Measurements from ENCODE around the gene FAM210A.

The FAM210A gene

DNA sequence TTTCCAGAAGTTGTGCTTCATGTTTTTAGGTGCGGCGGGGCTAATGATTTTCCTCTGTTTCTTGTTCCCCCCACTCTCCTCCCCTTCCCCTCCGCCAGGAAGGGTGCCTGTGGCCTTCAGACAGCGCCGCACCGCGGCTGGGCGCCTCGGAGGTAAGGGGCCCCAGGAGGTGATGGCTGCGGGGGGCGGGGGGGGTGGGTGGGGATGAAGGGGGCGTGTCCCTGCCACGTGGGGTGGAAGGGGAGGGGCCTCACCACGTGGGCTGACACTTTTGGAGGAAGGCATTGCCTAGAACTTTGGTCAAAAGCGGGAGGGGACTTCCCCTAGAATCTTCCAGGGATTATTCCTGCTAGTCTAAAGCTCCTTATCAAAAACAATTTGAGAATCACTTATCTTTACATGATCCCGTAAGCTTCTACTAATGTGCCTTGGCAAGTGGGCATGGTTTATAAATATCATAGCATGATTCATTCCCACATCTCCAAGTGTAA lies 83.1 kb downstream of the FAM210A start:
- DNase-seq = no peak

DNA sequence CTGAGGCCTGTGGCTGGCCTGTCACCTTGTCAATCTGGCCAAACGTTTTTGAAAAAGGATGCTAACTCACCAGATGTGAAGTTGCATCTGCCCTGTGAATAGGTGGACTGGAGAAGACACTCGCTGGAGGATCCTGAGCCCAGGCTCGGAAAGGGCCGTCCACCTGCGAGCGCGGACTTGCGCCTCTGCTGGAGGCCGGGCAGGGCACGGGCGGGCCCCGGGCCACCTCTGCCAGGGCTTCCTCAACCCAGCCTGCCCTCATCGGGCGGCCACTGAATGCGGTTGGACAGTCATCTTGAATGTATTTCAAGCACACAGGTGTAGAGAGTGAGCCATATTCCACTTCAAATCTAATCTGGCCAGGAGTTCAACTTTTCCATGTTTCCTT lies 83.9 kb downstream of the FAM210A start:
- no peak for DNase-seq

DNA sequence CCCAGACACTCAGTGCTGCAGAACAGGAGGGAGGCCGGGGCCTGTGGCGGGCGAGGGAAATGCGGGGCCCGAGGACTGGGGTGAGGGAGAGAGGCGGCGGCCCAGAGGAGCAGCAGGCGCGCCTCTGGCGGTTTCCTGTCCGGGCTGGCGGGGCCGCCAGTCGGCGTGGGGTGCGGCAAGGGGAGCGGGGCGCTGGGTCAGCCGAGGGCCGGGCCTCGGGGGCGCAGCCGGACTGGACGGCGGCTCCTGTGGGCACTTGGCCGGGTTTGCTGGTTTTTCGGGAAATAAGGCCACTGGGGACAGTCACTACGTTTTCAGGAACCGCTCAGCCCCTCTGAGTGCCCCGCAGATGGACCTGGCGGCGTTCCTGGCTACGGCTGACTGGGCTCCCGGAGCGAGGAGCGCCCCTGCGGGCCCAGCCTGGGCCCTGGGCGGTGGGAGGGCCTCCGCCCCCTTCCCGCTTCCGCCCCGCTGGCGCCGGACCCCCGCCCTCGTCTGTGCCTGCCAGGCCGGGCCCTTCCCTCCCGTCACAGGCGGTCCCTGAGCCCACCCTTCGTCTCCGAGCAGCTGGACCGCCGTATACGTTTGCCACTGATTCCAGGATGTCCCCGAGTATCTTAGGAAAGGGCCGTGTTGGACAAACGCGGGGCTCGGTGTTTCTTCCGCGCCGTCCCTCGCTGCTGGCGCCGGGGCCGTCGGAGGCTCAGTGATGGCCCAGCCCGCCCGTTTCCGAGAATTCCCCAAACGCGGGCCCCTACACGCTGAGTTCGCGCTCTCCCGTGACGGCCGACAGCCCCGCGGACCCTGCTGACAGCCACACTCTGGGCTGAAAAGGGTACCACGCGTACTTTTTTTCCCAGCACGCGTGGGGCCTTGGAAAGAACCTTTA lies 84.6 kb downstream of the FAM210A start:
- DNase-seq = no peak

DNA sequence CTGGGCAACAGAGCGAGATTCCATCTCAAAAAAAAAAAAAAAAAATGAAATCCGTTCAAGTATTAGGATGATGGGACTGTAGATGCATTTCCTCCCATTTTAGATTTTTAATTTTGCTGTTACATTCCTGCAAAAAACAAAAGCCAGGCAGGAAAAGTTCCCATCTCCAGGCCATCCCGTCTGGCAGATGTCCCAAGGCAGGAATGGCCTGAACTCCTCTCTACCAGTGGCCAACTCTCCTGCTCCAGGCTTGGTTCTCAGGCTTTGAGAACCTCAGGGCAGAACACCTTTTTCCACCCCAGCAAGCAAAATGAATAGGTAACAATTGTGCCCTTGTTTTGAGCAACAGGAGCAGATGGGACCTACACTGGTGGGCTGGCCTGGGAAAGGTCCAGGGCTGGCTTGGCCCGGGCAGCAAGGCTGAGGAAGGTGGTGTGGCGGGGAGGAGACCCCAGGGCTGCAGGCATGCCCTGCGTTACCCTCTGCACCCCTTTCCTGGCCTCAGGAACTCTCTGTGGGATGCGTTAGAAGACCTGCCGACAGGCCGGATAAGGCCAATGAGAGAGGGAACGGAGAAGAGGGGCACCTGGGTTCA lies 86.0 kb downstream of the FAM210A start:
- DNase-seq = no peak

DNA sequence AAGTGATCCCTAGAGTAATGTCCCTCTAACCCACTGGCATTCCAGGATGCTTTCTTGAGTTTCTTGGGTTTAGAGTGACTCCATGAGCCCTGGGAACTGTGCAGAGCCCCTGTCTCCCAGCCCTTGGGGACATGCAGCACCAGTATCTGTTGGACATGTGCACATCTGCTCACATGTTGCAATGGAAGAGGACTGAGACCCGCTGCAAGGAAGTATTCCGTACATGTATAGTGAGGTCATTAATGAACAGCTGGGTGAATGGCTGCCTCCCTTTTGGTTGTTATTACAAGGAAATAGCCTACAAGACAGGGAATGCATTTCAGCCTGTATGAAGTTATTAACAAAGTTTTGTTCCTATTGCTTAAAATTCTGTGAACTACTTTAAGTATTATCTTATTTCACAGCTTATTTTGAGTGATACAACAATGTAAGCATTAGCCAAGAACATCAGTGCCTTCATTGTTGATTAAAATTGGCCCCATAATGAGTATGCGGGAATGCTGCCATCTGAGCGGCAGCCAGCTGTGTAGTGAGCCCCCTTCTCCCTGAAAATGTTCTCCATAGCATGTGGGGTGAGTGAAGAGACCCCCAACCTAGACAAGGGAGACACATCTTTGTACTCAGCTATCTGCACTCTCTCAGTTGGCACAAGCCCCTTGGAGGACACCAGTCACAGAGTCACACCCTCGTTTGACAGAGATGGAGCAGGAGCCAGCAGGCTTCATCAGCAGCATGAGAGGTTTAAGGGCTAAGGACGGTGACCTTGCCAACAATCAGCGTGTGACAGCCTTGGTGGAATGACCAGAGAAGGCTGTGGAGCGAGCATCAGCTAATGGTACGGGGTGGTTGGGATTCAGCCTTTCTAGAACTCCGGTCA lies 87.4 kb downstream of the FAM210A start:
- no peak for DNase-seq

DNA sequence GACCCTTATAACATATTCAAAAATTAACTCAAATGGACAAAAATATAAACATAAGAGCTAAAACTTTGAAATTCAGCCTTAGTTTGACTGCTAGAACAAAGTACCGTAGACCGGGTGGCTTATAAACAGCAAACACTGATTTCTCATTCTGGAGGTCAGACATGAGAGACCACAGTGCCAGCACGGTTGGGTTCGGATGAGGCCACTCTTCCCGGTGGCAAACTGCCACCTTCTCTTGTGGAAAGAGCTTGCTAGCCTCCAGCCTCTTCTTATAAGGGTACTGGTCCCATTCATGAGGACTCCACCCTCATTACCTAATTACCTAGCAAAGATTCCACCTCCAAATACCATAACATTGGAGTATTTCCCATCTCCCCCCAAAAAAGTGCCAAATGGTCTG lies 91.3 kb downstream of the FAM210A start:
- DNase-seq = no peak

DNA sequence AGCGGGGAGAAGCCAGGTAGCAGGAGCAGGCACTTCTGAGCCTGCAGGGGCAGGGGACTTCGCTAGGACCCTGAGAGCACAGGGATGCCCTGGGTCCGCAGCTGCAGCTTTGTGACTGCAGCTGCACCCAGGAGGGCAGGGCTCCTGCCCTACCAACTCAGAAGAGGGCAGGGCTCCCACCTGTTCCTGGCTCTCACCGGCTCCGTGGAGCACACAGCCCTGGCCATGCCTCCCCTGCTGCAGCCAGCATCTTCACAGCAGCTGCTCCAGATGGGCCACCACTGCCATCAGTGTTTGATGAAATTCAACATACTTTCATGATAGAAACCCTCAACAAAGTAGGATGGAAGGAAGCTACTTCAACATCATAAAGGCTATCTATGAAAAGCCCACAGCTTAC lies 92.7 kb downstream of the FAM210A start:
- no peak for DNase-seq

DNA sequence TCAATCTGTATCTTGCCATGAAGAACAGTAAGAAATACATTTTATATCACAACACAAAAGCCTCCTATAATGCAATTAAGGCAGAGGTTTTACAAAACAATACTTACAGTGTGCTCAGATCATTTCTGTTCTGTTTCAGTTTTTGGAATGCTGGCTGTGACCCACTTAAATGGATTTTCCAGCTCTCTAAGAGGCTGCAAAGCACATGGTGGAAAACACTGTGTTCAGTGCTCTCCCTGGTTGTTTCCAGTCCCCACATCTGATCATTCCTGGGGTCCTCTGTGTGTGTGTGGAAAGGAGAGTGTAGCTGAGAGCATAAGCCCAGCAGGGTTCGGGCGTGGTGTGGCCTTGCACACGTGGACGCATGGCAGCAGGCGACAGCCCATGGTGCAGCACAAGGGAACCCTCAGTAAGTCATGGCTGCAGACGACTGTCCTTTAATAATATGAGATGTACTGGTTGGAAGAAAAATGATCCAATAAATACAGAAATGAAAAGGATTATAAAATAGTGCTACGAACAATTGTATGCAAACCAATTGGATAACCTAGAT lies 95.6 kb downstream of the FAM210A start:
- DNase-seq = no peak

DNA sequence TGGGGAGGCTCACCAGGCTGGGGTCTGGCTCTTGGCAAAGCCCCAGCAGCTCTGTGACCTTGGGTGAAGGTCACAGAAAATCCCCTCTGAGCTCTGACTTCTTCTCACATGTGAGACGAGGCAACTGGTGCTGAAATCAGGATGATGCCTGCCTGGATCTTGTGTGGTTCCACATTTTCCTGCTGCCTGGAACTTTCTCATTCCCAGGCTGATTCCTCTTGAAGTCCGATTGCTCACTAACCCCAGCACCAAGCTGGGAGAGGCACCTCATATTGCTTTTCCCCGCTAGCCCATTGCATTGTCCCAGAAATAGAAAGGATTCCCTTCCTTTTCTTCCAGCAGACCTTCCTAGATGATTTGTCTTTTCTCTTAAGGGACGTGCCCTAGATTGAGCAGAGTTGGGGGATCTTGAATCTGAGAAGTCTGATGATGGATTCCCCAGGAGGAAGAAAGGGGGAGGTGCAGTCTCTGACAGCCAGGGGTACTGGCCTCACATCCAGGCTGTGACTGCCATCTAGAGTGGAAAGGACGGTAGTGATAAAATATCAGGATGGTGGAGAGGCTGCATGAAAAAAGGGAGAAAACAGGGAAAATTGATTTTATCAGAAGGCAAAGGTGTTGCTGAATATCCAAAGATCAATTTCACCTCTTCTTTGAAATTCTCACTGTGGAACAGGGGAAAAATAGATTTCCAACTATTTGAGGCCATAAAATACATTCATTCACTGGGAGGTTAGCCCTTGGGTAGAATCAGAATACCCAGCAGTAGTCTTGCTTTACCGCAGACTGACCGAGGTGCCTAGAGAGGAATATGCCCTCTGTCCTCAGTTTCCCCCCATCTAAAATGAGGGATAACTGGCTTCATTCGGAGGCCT lies 96.3 kb downstream of the FAM210A start:
- DNase-seq = peak; percentile 6

DNA sequence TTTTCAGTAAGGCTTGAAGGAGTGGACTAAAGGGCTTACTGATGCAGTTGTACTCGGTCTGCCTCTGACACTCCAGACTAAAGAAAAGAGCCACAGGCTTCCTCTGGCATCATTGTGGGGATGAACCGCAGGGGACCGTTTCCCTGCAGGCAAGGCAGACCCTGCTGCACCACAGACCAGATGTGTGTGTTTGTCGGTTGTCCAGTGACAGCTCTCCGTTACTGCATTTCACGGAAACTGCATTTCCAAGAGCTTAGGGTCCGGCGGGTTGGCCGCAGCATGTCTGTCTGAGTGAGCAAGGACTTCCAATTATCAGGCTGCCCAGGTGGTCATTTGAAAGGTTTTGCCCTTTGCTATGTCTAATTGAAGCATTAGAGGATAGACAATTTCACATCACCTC lies 98.1 kb downstream of the FAM210A start:
- no peak for DNase-seq

DNA sequence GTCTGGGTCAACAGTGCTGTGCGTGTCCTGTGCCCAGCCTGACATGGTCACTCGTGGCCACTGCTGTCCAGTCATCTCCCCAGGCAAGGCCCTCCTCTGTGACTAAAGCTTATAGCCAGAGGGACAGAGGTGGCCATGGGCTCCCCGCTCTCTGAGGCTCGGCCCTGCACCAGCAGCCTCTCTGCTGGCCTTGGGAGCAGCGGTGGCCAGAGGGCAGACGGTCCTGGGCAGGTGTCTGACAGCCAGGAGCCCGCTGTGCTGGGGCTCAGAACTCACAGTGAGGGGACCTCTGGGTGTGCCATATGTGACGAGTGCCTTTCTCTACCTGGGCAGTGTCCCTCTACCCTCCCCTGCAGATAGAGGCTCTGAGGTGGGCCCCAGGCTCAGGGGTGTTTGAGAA lies 98.7 kb downstream of the FAM210A start:
- no peak for DNase-seq

DNA sequence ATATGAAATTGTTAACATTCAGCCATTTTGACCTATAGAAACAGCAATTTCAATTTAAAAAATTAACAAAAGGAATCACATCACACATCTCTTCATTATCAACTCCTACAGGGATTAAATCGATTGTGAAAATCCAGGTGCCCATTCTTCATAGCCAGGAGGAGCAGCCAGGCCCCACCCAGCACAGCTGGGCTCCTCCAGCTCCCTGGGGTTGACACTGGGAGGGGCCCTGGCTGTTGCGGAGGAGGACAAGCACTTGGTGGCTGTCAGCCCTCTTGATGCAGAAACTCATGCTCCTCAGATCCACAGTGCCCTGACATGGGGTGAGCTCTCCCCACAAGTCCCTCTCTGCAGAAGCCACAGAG lies 99.8 kb downstream of the FAM210A start:
- no peak for DNase-seq

DNA sequence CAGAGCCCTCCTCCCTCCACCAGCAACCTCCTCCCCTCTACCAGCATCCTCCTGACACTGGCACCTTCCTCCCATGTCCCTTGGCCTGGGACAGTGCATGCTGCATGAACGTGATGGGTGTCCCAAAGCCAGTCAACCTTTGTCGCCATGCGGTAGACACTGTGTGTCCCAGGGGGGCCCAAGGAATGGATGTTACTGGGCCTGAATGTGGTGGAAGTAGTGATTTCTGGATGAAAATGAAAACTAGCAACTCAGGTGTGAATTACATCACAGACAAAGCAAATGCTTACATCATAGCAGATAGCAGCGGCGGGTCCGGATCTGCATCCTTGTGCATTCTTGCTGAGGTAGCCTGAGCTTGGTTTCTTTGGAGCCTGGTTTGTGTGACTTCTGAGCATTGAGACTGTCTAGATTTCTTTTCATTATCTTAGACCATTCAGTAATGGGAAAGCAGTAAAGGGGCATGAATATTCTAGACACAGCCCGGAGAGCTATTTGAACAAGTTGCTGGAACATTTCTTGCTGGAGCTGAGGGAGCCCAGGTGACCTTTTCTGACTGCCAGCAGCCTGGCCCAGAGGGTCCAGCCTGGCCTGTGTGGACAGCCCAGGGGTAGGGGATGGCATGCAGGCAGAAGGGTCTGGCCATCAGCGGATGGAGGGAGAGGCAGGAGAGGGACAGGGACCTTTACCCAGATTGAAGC lies 100.4 kb downstream of the FAM210A start:
- no peak for DNase-seq

DNA sequence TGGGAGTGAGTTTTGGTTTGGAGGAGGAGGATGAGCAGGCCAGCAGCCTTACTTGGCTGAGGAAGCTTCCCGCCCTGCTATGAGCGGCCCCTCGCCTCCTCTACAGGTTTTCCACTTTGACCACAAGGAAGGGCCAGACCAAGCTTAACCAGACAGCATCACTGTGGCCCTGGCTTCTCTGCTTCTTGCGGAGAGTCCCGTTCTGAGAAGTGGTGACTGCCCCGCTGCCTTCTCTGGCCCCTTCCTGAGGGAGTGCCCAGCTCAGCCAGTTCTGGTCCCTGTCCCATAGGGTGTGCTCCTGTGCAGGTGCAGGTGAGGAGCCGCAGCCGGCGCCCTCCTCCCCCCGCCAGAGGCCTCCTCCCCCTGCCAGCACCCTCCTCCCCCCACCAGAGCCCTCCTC lies 101.0 kb downstream of the FAM210A start:
- no peak for DNase-seq

DNA sequence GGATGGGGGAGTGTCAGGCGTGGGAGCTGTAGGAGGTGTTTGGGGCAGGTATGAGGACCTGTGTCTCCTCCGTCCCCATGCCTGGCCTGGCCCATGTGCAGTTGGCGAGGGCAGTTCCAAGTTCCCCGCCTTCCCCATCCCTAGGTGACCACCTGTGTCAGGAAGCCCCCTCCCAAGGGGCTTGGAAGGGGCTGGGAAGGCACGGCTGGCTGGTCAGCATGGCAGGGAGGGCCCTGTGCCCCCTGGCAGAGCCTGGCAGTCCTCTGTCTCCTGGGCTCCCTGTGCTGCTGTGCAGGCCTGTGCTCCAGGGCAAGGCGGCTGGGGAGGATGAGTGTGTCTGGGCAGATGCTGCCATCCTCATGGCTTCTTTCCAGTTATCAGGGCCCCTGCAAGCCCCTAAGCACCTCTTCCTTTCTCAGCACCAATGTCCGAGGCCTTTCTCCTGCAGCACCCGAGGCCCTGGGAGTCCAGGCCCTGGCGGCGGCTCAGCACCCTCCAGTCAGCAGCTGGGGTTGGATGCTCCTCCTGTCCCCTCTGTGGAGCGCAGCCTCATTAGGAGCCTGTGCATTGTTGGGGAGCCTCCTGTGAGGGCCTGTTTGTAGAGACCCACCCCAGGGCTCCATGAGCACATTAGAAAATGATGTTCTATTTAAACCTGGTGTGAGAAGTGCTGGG lies 101.7 kb downstream of the FAM210A start:
- DNase-seq = no peak

DNA sequence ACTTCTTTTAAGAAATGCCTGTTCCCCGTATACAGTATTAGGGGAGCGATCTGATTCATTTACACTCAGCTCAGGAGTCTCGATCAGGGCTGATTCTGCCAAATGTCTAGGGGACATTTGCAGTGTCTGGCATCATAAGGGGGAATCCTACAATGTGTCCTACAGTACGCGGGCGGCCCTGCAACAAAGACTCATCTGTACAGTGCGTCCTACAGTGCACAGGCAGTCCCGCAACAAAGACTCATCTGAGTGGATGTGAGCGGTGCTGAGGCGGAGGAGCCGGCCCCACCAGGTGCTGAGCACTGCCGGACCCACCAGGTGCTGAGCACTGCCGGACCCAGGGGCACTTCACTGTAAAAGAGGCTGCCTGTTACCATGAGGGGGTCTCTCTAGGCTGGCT lies 102.5 kb downstream of the FAM210A start:
- no peak for DNase-seq

DNA sequence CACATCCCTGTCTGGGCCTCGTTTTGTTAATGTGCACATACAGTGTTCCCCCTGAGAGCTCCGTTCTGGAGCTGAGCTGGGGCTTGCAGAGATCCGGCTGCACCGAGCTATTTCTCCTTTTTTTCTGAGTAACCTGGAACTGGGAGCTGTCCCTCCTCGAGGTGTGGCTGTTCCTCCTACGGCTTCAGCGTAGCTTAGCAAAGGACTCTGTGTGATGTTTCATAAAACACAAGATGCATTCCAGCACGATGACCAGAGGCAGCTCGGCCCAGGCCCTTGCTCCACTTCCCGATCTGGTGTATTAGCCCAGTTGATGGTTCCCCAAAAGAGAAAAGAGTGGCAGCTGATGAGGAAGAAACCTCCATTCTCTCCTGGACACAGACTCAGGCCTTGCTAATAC lies 103.0 kb downstream of the FAM210A start:
- no peak for DNase-seq

DNA sequence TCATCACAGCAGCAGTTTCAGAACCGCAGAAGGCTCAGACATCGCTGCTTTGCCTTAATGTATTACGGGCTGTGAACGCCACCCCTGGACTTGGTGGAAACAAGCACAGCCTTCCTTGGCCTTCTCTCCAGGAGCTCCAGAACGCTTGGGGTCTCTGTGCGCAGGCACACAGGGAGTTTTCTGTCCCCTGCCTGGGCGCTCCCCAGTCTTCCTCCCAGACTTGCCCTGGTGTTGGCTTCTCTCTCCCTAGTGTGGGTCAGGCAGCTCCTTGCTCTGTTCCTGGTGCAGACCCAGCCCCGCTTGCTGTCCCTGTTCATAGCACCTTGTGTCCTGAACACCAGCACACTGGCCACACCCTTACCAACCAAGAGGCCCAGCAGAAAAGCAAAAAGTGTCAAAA lies 103.6 kb downstream of the FAM210A start:
- no peak for DNase-seq

DNA sequence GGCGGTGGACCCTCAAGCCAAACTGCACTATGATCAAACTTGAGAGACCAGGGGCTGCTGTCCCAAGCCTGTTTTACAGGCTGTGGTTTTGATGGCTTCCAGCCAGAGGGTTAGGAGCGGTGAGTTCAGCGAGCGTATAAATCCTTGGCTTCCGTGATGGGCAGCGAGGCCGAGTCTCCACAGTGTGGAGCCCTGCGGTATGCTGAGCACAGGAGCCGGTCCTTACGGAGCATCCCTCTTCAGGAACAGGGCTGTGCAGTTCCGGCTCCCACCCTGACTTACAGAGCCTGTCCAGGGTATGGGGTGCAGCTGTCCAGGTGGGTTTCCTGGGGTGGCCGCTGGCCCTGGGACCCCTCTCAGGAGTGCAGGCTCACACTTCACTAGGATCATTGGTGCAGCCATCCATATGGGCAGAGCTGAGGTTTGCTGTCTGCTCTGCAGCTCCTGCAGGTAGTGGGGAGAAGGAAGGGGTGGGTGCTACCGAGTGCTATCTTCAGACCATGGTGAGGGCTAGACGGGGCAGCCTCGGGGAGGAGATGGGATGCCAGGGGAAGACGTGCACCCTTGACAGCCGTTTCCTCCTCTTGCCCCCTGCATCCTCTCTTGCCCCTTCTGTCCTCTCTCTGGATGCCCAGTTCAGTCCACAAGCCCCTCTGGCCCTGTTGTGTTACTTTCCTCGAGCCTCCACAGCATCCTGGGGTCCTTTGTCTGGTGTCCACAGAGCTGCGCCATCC lies 104.3 kb downstream of the FAM210A start:
- no peak for DNase-seq

DNA sequence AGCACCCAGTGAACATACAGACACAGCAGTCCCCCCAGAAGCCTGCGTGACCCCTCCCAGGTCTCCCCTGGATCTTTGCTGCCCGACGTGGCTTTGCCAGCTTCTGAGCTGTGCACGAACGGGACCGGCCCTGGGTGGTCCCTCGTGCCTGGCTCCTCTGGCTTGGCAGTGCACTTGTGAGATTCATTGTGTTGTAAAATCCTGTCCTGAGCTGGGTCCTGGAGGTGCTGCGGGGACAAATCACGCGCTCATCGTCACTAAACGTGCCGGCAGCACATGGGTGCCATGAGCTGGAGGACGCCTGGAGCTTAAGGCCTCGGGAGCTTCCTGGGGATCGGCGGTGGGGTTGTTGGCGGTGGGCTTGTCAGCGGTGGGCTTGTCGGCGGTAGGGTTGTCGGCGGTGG lies 104.9 kb downstream of the FAM210A start:
- no peak for DNase-seq
